Measurements from ENCODE around the gene TMEM150C.

- TF ChIP-seq CTCF (conservative IDR thresholded peaks at IDR 0.05; ENCODE audit: low read length): no peak
- TF ChIP-seq EZH2phosphoT487 (IDR thresholded peaks at IDR 0.05; ENCODE audit: borderline replicate concordance): no peak
Observed at GRCh38 chr4:82508011-82508410, 53.8 kb downstream of the TMEM150C start.

Measured in Loucy (cell line).